Stomach (tissue), 4 donors: ENCODE data around the gene SMCHD1.

Experiments used
- CTCF ChIP-seq, 7 experiments: fragments of 450-650 bp in 4 of 7; fragments of 200-600 bp in 3 of 7; sonication (generic) in 3 of 7; IDR thresholded peaks; one replicate each; pipeline ENCODE4 v1.5.1; 2016 to 2019; ENCODE audit warnings: antibody characterized with exemption in 7 of 7, control low read depth in 2 of 7, mild to moderate bottlenecking in 1 of 7
- EP300 ChIP-seq: sonication (generic); formaldehyde crosslinking; IDR thresholded peaks from one replicate; pipeline ENCODE4 v1.6.1; 2017; ENCODE audit warnings: antibody characterized with exemption
- POLR2AphosphoS5 ChIP-seq, 3 donors: sonication (generic); formaldehyde crosslinking; IDR thresholded peaks; one replicate each; pipeline ENCODE4 v1.6.1; 2016; ENCODE audit warnings: antibody characterized with exemption in 3 of 3

- TF ChIP-seq CTCF (IDR thresholded peaks at IDR 0.05) (no peak), EP300 (no peak), POLR2AphosphoS5 (IDR thresholded peaks at IDR 0.05) (no peak)
Measured at GRCh38 chr18:2716394-2717326, 61.1 kb downstream of the SMCHD1 start.
